Pericardium fibroblast (primary cell): Measurements from ENCODE around the gene CIZ1. TPM values are rescaled to one million over a fixed set of nuclear protein-coding genes. Genes with fewer than 3 reads are reported as not detected.

Source experiments
- total RNA-seq: library from RNA; depleted of rRNA; stranded (reverse); fragments of >200 nt; gene quantifications from 2 replicates; pipeline ENCODE4 v1.2.3, GENCODE V29; 2015

Gene CIZ1, protein sequence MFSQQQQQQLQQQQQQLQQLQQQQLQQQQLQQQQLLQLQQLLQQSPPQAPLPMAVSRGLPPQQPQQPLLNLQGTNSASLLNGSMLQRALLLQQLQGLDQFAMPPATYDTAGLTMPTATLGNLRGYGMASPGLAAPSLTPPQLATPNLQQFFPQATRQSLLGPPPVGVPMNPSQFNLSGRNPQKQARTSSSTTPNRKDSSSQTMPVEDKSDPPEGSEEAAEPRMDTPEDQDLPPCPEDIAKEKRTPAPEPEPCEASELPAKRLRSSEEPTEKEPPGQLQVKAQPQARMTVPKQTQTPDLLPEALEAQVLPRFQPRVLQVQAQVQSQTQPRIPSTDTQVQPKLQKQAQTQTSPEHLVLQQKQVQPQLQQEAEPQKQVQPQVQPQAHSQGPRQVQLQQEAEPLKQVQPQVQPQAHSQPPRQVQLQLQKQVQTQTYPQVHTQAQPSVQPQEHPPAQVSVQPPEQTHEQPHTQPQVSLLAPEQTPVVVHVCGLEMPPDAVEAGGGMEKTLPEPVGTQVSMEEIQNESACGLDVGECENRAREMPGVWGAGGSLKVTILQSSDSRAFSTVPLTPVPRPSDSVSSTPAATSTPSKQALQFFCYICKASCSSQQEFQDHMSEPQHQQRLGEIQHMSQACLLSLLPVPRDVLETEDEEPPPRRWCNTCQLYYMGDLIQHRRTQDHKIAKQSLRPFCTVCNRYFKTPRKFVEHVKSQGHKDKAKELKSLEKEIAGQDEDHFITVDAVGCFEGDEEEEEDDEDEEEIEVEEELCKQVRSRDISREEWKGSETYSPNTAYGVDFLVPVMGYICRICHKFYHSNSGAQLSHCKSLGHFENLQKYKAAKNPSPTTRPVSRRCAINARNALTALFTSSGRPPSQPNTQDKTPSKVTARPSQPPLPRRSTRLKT
- 52.7 and 77.5 TPM in 2 replicates for total RNA-seq

GRCh38 chr9:128191406-128192046, at the start of gene CIZ1:
CIZ1 (minus strand) TSS chr9:128191572; CDS start chr9:128190857, 715 bp downstream.

GRCh38 chr9:128203024-128203706, 11.8 kb upstream of the CIZ1 start, which contains the start of gene DNM1:
DNM1 (plus strand) TSS chr9:128203379; CDS start chr9:128203471, 92 bp downstream.

DNA sequence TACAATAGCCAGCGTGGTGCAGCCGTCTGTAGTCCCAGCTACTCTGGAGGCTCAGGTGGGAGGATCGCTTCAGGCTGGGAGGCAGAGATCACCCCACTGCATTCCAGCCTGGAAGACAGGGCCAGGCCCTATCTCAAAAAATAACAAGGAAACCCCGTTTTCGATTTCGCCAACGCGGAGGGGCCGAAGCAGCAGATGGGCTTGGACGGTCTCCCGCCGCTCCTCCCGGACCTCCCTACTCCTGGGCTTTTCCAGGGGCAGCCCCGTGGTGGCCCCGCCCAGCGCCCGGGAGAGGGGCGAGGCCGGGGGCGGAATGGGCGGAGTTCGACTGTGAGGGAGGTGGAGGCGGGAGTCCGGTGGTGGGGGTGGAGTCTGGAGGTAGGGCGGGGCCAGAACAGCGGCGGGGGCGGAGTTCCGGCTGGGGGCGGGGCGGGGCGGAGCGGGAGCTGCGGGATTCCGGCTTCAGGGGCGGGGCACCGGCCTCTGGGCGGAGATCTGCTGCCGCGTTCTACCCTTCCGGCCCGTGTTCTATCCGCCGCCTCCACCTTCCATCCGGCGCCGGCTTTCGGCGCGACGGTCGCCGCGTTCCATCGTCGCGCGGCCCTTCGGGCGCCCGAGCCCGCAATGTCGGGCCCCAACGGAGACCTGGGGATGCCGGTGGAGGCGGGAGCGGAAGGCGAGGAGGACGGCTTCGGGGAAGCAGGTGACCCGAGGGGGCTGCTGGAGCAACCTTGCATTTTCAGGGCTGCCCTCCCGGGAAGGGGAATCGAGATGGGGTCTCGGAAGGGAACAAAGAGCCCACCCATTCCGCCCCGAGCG, 31.4 kb downstream of the CIZ1 start, which contains the start of gene BBLN:
TSS of gene BBLN (plus strand) at position 482 of the 819 bp plus-strand sequence. CDS start at position 625, 143 bp downstream.

GRCh38 chr9:128149001-128149701, 42.2 kb downstream of the CIZ1 start, which contains the start of gene LCN2:
LCN2 (plus strand) TSS chr9:128149453; CDS start chr9:128149526, 73 bp downstream.

DNA sequence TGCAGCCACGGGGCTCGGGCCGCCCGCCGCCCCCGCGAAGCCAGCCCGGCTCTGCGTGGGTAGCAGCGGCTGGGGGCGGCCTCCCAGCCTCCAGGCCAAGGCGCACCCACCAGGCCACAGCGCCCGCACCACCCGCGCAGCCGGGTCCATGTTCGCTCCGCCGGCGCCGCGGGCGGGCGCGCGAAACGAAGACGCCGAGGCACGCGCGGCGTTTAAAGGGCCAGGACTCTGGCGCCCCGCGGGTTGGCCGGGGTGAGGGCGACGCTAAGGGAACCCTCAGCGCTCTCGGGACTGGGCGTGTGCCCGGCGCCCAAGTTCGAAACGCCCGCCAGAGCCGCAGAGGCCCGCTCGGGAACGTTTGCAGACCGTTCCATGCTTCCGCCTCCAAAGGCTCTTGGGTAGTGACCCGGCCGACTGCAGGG, 63.8 kb downstream of the CIZ1 start, which contains the start of gene PTGES2:
TSS of gene PTGES2 (minus strand) at position 162 of the 422 bp plus-strand sequence. CDS start at position 150, 12 bp downstream.

Other genes starting within 250 kb of the CIZ1 start
- gene EEIG1, start 210.6 kb downstream of the CIZ1 start, total RNA-seq: 12.5 and 14.1 TPM in 2 replicates
- 8.7 and 10.9 TPM in 2 replicates for gene NAIF1, start 124.3 kb downstream of the CIZ1 start, total RNA-seq
- gene SLC25A25, start 123.3 kb downstream of the CIZ1 start, total RNA-seq: 13.7 and 16.2 TPM in 2 replicates
- gene PTGES2, start 63.8 kb downstream of the CIZ1 start, total RNA-seq: 55.7 and 63.9 TPM in 2 replicates
- 0.23 TPM in 1 of 2 replicates, not detected in the other for gene LCN2, start 42.1 kb downstream of the CIZ1 start, total RNA-seq
- gene BBLN, start 31.3 kb downstream of the CIZ1 start, total RNA-seq: 251 and 261 TPM in 2 replicates
- 14.8 and 15.2 TPM in 2 replicates for gene DNM1, start 11.8 kb upstream of the CIZ1 start, total RNA-seq
- gene GOLGA2, start 84.4 kb upstream of the CIZ1 start, total RNA-seq: 95.8 and 97.2 TPM in 2 replicates
- gene SWI5, start 84.7 kb upstream of the CIZ1 start, total RNA-seq: 40.8 and 53.2 TPM in 2 replicates
- 9.7 and 16.6 TPM in 2 replicates for gene TRUB2, start 130.9 kb upstream of the CIZ1 start, total RNA-seq
- gene COQ4, start 131.3 kb upstream of the CIZ1 start, total RNA-seq: 28.8 and 32.3 TPM in 2 replicates
- gene SLC27A4, start 149.0 kb upstream of the CIZ1 start, total RNA-seq: 11.5 and 20.7 TPM in 2 replicates
- gene URM1, start 179.8 kb upstream of the CIZ1 start, total RNA-seq: 27.2 and 33.0 TPM in 2 replicates
- gene CERCAM, start 229.3 kb upstream of the CIZ1 start, total RNA-seq: 128 and 233 TPM in 2 replicates